Measurements from ENCODE around the gene FBXO17. TPM values are rescaled to one million over a fixed set of nuclear protein-coding genes. Genes with fewer than 3 reads are reported as not detected.
"Not testable (repeated sequence)": the region's sequence is repeated elsewhere in the genome, so short reads cannot be mapped to it uniquely, and the experiment has no call there.

The FBXO17 gene
- total RNA-seq, 2 experiments from 2014 or later = 0.12 TPM; not detected in 1

DNA sequence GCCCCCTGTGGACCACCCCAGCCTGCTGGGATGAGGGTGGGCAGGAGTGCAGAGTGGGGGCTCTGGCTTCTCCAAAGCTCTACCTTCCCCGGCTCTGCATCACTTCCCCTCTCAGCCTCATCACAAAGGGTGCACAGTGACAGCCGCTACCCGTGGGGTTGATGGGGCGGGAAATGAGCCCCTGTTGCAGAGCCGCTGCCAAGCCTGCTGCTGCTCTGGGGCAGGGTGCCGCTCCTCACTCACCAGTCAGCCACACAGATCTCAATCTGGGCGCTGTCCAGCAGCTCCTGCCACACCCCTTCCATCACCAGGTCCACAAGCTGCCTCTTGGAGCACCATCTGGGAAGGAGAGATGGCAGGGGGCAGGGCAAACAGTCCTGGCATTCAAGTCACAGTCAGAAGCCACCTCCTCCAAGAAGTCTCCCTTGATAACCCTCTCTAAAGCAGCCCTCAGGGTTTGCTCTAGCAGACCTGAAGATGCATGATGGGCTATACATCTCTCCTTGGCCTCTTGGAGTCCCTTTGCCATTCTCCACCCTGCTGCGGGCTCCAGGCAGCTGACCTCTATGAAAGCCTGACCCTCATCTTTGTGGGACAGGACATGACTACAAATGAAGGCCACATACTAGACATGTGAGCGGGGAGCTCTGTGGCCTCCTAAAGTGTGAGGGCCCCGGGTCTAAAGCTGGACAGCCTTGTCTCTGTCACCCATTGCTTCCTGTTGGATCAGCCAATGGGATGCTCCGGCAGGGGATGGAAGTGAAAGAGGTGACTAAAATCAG, 29.1 kb downstream of the FBXO17 start:
- Mint-ChIP-seq H3K36me3 (no peaks in the 10 kb centered on the region), H3K9me3 (ENCODE audit: low read depth) (no peaks in the 10 kb centered on the region), H3K4me1 (peaks cover 19% of the 10 kb centered on the region), H3K27me3 (peaks cover 25% of the 10 kb centered on the region), H3K27ac (no peak overlapping the region), H3K4me3 (no peak overlapping the region)
- ATAC-seq (no peak), DNase-seq (no peak)
- CTCF ChIA-PET = interaction anchor here (2.2 kb wide), 1 partner anchor 13 kb away, joined by 5 read pairs; no protein-coding TSS in a partner anchor

- no peak for ATAC-seq
- H3K9me3 Mint-ChIP-seq (ENCODE audit: low read depth) = no peaks in the 10 kb centered on the region
- no peak for DNase-seq
Measured at GRCh38 chr19:38945562-38946228, 29.8 kb downstream of the FBXO17 start.

GRCh38 chr19:38944981-38945506, 30.5 kb downstream of the FBXO17 start:
- Mint-ChIP-seq H3K27ac (no peak overlapping the region), H3K4me1 (peaks cover 21% of the 10 kb centered on the region), H3K27me3 (peaks cover 29% of the 10 kb centered on the region), H3K36me3 (no peaks in the 10 kb centered on the region), H3K4me3 (no peak overlapping the region), H3K9me3 (ENCODE audit: low read depth) (no peaks in the 10 kb centered on the region)
- ATAC-seq (no peak), DNase-seq (no peak)
- CTCF ChIA-PET = interaction anchor here (1.6 to 2.2 kb wide), 2 partner anchors 12 to 14 kb away, joined by 5 read pairs; partner anchors contain the start of genes MRPS12 and SARS2

More at GRCh38 chr19:38945562-38946228, 29.8 kb downstream of the FBXO17 start:
- Mint-ChIP-seq H3K27ac (no peak overlapping the region), H3K4me1 (peaks cover 24% of the 10 kb centered on the region), H3K27me3 (peaks cover 27% of the 10 kb centered on the region), H3K36me3 (no peaks in the 10 kb centered on the region), H3K4me3 (no peak overlapping the region)
- CTCF ChIA-PET = interaction anchor here (2.2 kb wide), 1 partner anchor 12 kb away, joined by 5 read pairs; no protein-coding TSS in a partner anchor

- no peak overlapping the region for H3K4me3 Mint-ChIP-seq
- H3K9me3 Mint-ChIP-seq (ENCODE audit: low read depth) = no peaks in the 10 kb centered on the region
- H3K36me3 Mint-ChIP-seq = no peaks in the 10 kb centered on the region
- ATAC-seq (no peak), DNase-seq (no peak)
- no peak overlapping the region for H3K27ac Mint-ChIP-seq
- CTCF ChIA-PET = interaction anchor here (0.7 to 1.1 kb wide), 2 partner anchors 10 to 11 kb away, joined by 3 read pairs; no protein-coding TSS in a partner anchor
- peaks cover 17% of the 10 kb centered on the region for H3K27me3 Mint-ChIP-seq
- H3K4me1 Mint-ChIP-seq = peaks cover 15% of the 10 kb centered on the region
Measured at GRCh38 chr19:38942471-38943181, 32.9 kb downstream of the FBXO17 start.

- no peaks in the 10 kb centered on the region for H3K36me3 Mint-ChIP-seq
- no peaks in the 10 kb centered on the region for H3K9me3 Mint-ChIP-seq (ENCODE audit: low read depth)
- H3K4me3 Mint-ChIP-seq = no peak overlapping the region
- no peak overlapping the region for H3K27ac Mint-ChIP-seq
- no peak for DNase-seq
- peaks cover 17% of the 10 kb centered on the region for H3K27me3 Mint-ChIP-seq
- H3K4me1 Mint-ChIP-seq = peaks cover 15% of the 10 kb centered on the region
- ATAC-seq = no peak
- CTCF ChIA-PET = interaction anchor here (0.7 kb wide), 1 partner anchor 10 kb away, joined by 3 read pairs; no protein-coding TSS in a partner anchor
Measured at GRCh38 chr19:38941979-38942378, 33.6 kb downstream of the FBXO17 start.

DNA sequence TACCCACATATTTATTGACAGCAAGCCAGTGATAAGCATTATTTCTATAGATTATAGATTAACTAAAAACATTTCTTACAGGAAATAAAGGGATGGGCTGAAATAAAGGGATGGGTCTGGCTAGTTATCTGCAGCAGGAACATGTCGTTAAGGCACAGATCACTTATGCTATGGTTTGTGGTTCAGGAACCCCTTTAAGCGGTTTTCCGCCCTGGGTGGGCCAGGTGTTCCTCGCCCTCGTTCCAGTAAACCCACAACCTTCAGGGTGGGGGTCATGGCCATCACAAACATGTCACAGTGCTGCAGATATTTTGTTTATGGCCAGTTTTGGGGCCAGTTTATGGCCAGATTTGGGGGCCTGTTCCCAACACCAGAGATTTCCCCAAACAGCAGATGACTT, 34.1 kb downstream of the FBXO17 start:
- Mint-ChIP-seq H3K27me3 (peaks cover 12% of the 10 kb centered on the region), H3K4me1 (peaks cover 15% of the 10 kb centered on the region)
- not testable (repeated sequence) for ATAC-seq; H3K9me3 Mint-ChIP-seq (ENCODE audit: low read depth); DNase-seq; H3K36me3 Mint-ChIP-seq; H3K27ac Mint-ChIP-seq; H3K4me3 Mint-ChIP-seq
- CTCF ChIA-PET = interaction anchor here (0.6 kb wide), 1 partner anchor 1179 kb away, joined by 3 read pairs; no protein-coding TSS in a partner anchor

DNA sequence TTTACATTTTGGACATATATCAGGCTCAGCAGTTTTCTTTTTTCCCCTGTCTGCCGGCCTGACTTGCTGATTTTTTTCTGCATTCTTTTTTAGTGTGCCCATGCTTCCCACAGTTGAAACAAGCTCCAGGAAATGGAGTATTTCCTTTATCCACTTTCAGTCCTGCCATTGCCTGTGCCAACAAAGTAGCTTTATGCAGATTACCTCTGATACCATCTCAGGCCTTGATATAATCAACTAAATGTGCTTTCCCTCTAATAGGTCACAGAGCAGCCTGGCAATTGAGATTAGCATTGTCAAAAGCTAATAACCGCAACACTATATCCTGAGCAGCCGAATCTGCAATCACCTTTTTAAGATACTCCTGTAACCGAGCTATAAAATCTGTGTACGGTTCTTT, 35.6 kb downstream of the FBXO17 start:
- no peak overlapping the region for H3K27ac Mint-ChIP-seq
- CTCF ChIA-PET = interaction anchor here (1.3 kb wide), 1 partner anchor 10 kb away, joined by 4 read pairs; the partner anchor contains the start of genes MRPS12 and SARS2
- DNase-seq (no peak), ATAC-seq (no peak)
- H3K36me3 Mint-ChIP-seq = peaks cover 6% of the 10 kb centered on the region
- no peaks in the 10 kb centered on the region for H3K9me3 Mint-ChIP-seq (ENCODE audit: low read depth)
- H3K4me1 Mint-ChIP-seq = peaks cover 15% of the 10 kb centered on the region
- H3K27me3 Mint-ChIP-seq = peaks cover 12% of the 10 kb centered on the region
- H3K4me3 Mint-ChIP-seq = no peak overlapping the region

DNA sequence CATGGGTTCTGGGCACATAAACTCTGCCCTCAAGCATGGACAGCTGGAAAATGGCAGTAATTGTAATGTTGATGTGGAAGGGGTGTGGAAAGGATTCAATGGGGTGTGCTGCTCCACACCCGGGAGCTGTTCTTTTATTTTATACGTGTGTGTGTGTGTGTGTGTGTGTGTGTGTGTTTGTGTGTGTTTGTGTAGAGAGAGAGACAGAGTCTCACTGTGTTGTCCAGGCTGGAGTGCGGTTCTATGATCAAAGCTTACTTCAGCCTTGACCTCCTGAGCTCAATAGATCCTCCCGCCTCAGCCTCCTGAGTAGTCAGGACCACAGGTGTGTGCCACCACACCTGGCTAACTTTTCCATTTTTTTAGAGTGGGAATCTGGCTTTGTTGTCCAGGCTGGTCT, 42.0 kb downstream of the FBXO17 start:
- Mint-ChIP-seq H3K36me3 (peaks cover 34% of the 10 kb centered on the region), H3K27me3 (no peaks in the 10 kb centered on the region), H3K4me3 (no peak overlapping the region), H3K4me1 (peaks cover 35% of the 10 kb centered on the region), H3K9me3 (ENCODE audit: low read depth) (peaks cover 2% of the 10 kb centered on the region), H3K27ac (no peak overlapping the region)
- ATAC-seq (no peak), DNase-seq (no peak)
- CTCF ChIA-PET = interaction anchor here (0.6 to 4.6 kb wide), 13 partner anchors 10 to 597 kb away, joined by 3 to 30 read pairs (median 3); partner anchors contain the start of genes CATSPERG and FAM98C

DNA sequence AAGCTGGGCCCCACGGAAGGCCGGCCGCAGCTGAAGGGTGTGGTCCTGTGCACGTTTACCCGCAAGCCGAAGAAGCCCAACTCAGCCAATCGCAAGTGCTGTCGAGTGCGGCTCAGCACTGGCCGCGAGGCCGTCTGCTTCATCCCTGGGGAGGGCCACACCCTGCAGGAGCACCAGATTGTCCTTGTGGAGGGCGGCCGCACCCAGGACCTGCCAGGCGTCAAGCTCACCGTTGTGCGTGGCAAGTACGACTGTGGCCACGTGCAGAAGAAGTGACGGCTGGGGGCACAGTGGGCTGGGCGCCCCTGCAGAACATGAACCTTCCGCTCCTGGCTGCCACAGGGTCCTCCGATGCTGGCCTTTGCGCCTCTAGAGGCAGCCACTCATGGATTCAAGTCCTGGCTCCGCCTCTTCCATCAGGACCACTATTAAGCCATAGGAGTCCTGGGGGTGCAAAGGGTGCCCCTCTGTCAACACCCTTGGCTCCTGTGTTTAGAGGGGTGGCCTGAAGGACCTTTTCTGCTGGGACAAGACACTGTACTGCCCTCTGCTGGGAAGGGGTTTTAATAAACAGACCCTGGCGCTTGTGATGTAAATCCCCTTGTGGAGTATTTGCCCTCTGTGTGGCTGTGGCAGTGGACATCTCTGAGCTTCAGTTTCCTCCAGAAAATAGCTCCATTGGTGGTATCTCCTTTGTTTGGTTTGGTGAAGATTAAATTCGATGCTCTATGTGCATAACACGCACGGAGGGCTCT, 42.9 kb downstream of the FBXO17 start:
- peaks cover 36% of the 10 kb centered on the region for H3K36me3 Mint-ChIP-seq
- H3K4me3 Mint-ChIP-seq = peak overlapping the region; percentile 18
- H3K27me3 Mint-ChIP-seq = no peaks in the 10 kb centered on the region
- no peak for ATAC-seq
- H3K4me1 Mint-ChIP-seq = peaks cover 43% of the 10 kb centered on the region
- no peak overlapping the region for H3K27ac Mint-ChIP-seq
- H3K9me3 Mint-ChIP-seq (ENCODE audit: low read depth) = peaks cover 2% of the 10 kb centered on the region
- CTCF ChIA-PET = interaction anchor here (0.6 to 4.6 kb wide), 13 partner anchors 10 to 530 kb away, joined by 3 to 30 read pairs (median 3); partner anchors contain the start of genes ECH1 and FAM98C
- DNase-seq = peak; percentile 65

- no peaks in the 10 kb centered on the region for H3K27me3 Mint-ChIP-seq
- DNase-seq = no peak
- H3K27ac Mint-ChIP-seq = peak overlapping the region; percentile 99
- H3K4me1 Mint-ChIP-seq = peaks cover 46% of the 10 kb centered on the region
- CTCF ChIA-PET = interaction anchor here (1.1 to 4.6 kb wide), 11 partner anchors 10 to 529 kb away, joined by 3 to 42 read pairs (median 7); partner anchors contain the start of genes ECH1, FAM98C and RINL
- H3K36me3 Mint-ChIP-seq = peaks cover 36% of the 10 kb centered on the region
- peaks cover 2% of the 10 kb centered on the region for H3K9me3 Mint-ChIP-seq (ENCODE audit: low read depth)
- ATAC-seq = no peak
- H3K4me3 Mint-ChIP-seq = peak overlapping the region; percentile 86
Measured at GRCh38 chr19:38931521-38931793, 44.1 kb downstream of the FBXO17 start.

GRCh38 chr19:38930776-38931520, 44.6 kb downstream of the FBXO17 start, which contains the start of gene MRPS12:
MRPS12 (plus strand) TSS chr19:38930944; CDS start chr19:38931295, 351 bp downstream.
- CTCF ChIA-PET = interaction anchor here (0.6 to 4.6 kb wide), 55 partner anchors 10 to 556 kb away, joined by 3 to 42 read pairs (median 4); partner anchors contain the start of genes ACTN4, CCER2, ECH1 and EIF3K
- H3K9me3 Mint-ChIP-seq (ENCODE audit: low read depth) = peaks cover 2% of the 10 kb centered on the region
- H3K36me3 Mint-ChIP-seq = peaks cover 36% of the 10 kb centered on the region
- H3K4me1 Mint-ChIP-seq = peaks cover 50% of the 10 kb centered on the region
- peak; percentile 99 for DNase-seq
- no peaks in the 10 kb centered on the region for H3K27me3 Mint-ChIP-seq
- peak within 1 kb of the TSS; percentile 99 for H3K27ac Mint-ChIP-seq
- ATAC-seq = peak; percentile 96
- H3K4me3 Mint-ChIP-seq = peak within 1 kb of the TSS; percentile 86

All from activated CD8-positive, alpha-beta memory T cell treated with anti-CD3 and anti-CD28 coated beads, Interleukin-2, amount 10 ng/mL, durations not matched to agents 7 days and 5 days (primary cell).